Measurements from ENCODE around the gene DIP2B. TPM values are rescaled to one million over a fixed set of nuclear protein-coding genes. Genes with fewer than 3 reads are reported as not detected.
A peak's percentile ranks its signal among the peaks of the same experiment; 100 is the strongest.

Gene DIP2B
- polyA plus RNA-seq, 1 of the 3 experiments (the other 2 are of a cell fraction) = 6.6 TPM

DNA sequence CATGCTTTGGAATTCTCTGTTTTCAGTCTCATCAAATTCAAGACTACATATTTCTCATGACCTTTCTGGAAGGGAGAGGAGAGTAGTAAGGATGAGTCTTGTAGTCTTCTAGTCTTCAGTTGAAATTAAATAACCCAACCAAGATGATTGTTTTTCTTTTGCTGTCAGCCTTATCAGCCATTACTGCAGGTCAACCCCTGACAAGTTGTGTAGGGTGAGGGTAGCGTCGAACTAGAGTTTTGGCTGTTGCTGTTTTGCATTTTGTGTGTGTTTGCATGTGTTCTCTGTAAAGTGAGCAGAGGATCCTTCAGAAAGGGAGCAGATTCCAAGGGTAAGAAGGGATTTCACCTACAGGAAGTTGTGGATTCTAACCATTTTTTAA lies 28.4 kb downstream of the DIP2B start:
- H3K27ac ChIP-seq (ENCODE audit: low read depth in 2 of 2, low read length in 1 of 2) = peak overlapping the region in 1 of 2 experiments; percentile 85; a peak in 2 of 4 replicates
- H3K79me2 ChIP-seq (ENCODE audit: insufficient read depth) = peaks cover 66% of the 10 kb centered on the region
- CTCF ChIA-PET = interaction anchor here (1.1 kb wide), 1 partner anchor 105 kb away, joined by 3 read pairs; no protein-coding TSS in a partner anchor

DNA sequence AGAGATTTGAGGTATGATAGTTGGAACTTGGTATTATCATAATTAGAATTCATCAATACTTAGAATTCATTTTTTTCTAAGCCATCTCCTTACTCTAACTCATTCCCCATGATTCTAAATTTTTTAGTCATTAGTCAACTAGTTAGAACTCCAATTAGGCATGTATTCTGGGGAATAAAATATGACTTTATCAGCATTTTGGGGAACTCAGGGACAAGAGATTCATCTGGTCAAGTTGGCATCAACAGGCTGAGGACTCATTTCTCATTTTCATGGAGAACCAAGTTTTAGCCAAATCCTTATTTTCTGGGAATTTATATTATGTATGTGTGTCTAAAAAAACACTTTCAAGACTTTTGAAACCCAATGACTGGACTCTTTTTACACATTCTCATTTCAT lies 29.2 kb downstream of the DIP2B start:
- H3F3A ChIP-seq (replicated peaks; ENCODE audit: insufficient read depth) = peaks cover 42% of the 10 kb centered on the region
- peaks cover 65% of the 10 kb centered on the region for H3K79me2 ChIP-seq (ENCODE audit: insufficient read depth)
- no peak overlapping the region for H3K4me3 ChIP-seq (ENCODE audit: low read depth in 2 of 2, low read length in 1 of 2)
- no peaks in the 10 kb centered on the region for H3K9me2 ChIP-seq
- TF ChIP-seq EP300 (IDR thresholded peaks at IDR 0.05; ENCODE audit: borderline replicate concordance in 1 of 2, low read depth in 1 of 2, low read length in 1 of 2) = no peak
- TF ChIP-seq, protein P1, sequence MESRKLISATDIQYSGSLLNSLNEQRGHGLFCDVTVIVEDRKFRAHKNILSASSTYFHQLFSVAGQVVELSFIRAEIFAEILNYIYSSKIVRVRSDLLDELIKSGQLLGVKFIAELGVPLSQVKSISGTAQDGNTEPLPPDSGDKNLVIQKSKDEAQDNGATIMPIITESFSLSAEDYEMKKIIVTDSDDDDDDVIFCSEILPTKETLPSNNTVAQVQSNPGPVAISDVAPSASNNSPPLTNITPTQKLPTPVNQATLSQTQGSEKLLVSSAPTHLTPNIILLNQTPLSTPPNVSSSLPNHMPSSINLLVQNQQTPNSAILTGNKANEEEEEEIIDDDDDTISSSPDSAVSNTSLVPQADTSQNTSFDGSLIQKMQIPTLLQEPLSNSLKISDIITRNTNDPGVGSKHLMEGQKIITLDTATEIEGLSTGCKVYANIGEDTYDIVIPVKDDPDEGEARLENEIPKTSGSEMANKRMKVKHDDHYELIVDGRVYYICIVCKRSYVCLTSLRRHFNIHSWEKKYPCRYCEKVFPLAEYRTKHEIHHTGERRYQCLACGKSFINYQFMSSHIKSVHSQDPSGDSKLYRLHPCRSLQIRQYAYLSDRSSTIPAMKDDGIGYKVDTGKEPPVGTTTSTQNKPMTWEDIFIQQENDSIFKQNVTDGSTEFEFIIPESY (IDR thresholded peaks at IDR 0.05; ENCODE audit: borderline replicate concordance, low read depth) = no peak
- TF ChIP-seq CHD2 (IDR thresholded peaks at IDR 0.05; ENCODE audit: low read length, partially characterized antibody) = no peak
- TF ChIP-seq, protein P2, sequence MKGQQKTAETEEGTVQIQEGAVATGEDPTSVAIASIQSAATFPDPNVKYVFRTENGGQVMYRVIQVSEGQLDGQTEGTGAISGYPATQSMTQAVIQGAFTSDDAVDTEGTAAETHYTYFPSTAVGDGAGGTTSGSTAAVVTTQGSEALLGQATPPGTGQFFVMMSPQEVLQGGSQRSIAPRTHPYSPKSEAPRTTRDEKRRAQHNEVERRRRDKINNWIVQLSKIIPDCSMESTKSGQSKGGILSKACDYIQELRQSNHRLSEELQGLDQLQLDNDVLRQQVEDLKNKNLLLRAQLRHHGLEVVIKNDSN (IDR thresholded peaks at IDR 0.05; ENCODE audit: borderline replicate concordance, low read depth) = no peak
- H3K4me1 ChIP-seq (ENCODE audit: control insufficient read depth in 1 of 2, insufficient read depth in 2 of 2, low read depth in 1 of 2, low read length in 1 of 2) = peaks cover 0 to 23% of the 10 kb centered on the region in 2 experiments; a peak in 1 of 4 replicates
- no peak overlapping the region for H3K9ac ChIP-seq
- ChIA-PET POLR2A (no interaction called here), CTCF (no interaction called here)
- H3K36me3 ChIP-seq (replicated peaks in 1 of 2; ENCODE audit: control insufficient read depth in 1 of 2, insufficient read depth in 2 of 2, low read length in 1 of 2) = no peaks in the 10 kb centered on the region
- H3K27ac ChIP-seq (ENCODE audit: low read depth in 2 of 2, low read length in 1 of 2) = peak overlapping the region in 1 of 2 experiments; percentile 85; a peak in 2 of 4 replicates
- H3K4me2 ChIP-seq = no peak overlapping the region
- no peaks in the 10 kb centered on the region for H4K20me1 ChIP-seq (ENCODE audit: insufficient read depth)
- no peak for DNase-seq
- no peak overlapping the region for H2AFZ ChIP-seq (ENCODE audit: low read depth)
- H3K27me3 ChIP-seq (ENCODE audit: insufficient read depth) = no peaks in the 10 kb centered on the region
- H3K9me3 ChIP-seq = no peaks in the 10 kb centered on the region

More for the DNA sequence above, 28.4 kb downstream of the DIP2B start:
- POLR2A ChIA-PET = no interaction called here
- no peaks in the 10 kb centered on the region for H4K20me1 ChIP-seq (ENCODE audit: insufficient read depth)
- no peaks in the 10 kb centered on the region for H3K9me3 ChIP-seq
- H3K36me3 ChIP-seq (replicated peaks in 1 of 2; ENCODE audit: control insufficient read depth in 1 of 2, insufficient read depth in 2 of 2, low read length in 1 of 2) = no peaks in the 10 kb centered on the region
- DNase-seq = no peak
- peak overlapping the region; percentile 55; the same call in 1 of the 2 replicates for H3K9ac ChIP-seq
- WGBS (ENCODE audit: low lambda C conversion rate) = 83% methylated on average over 2 of the region's 2 CpGs
- no peak overlapping the region for H2AFZ ChIP-seq (ENCODE audit: low read depth)
- no peaks in the 10 kb centered on the region for H3K27me3 ChIP-seq (ENCODE audit: insufficient read depth)
- H3K4me3 ChIP-seq (ENCODE audit: low read depth in 2 of 2, low read length in 1 of 2) = no peak overlapping the region
- peak overlapping the region; percentile 46; the same call in 1 of the 2 replicates for H3K4me2 ChIP-seq
- H3F3A ChIP-seq (replicated peaks; ENCODE audit: insufficient read depth) = peaks cover 42% of the 10 kb centered on the region
- TF ChIP-seq NFIC (IDR thresholded peaks at IDR 0.05; ENCODE audit: borderline replicate concordance) = no peak
- no peaks in the 10 kb centered on the region for H3K9me2 ChIP-seq
- peaks cover 0 to 23% of the 10 kb centered on the region in 2 experiments; a peak in 1 of 4 replicates for H3K4me1 ChIP-seq (ENCODE audit: control insufficient read depth in 1 of 2, insufficient read depth in 2 of 2, low read depth in 1 of 2, low read length in 1 of 2)

DNA sequence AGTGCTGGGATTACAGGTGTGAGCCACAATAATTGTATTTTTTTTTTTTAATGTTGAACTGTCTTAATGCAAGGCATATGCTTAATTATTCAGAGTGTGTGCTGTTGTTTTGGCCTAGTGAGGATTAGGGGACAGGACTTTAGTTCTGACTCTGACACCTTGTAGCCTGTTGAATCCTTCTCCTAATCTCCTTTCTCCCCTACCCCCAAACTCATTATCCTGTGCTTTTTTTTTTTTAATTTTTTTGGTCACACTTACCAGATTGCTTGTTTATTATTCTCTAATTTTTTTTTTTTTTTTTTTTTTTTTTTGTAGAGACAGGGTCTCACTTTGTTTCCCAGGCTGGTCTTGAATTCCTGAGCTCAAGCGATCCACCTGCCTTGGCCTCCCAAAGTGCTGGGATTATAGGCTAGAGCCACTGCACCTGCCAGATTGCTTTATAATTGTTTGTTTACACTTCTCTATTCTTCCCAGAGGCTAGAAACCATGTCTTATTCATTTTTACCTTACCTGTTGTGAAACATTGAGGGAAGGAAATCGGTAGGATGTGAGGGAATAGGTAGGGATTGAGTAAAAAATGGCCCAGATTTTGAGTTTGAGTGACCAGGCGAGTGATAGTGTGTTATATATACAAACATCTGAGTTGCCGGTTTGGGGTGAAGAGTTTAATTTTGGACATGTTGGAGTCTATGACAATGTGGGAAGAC lies 32.2 kb downstream of the DIP2B start:
- no peak overlapping the region for H2AFZ ChIP-seq (ENCODE audit: low read depth)
- TF ChIP-seq, protein P3, sequence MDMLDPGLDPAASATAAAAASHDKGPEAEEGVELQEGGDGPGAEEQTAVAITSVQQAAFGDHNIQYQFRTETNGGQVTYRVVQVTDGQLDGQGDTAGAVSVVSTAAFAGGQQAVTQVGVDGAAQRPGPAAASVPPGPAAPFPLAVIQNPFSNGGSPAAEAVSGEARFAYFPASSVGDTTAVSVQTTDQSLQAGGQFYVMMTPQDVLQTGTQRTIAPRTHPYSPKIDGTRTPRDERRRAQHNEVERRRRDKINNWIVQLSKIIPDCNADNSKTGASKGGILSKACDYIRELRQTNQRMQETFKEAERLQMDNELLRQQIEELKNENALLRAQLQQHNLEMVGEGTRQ (IDR thresholded peaks at IDR 0.05; ENCODE audit: borderline replicate concordance, low read depth, low read length) = no peak
- TF ChIP-seq NRF1 (IDR thresholded peaks at IDR 0.05; ENCODE audit: low read depth, low read length) = no peak
- TF ChIP-seq NFIC (IDR thresholded peaks at IDR 0.05; ENCODE audit: borderline replicate concordance) = no peak
- TF ChIP-seq RAD21 (IDR thresholded peaks at IDR 0.05; ENCODE audit: low read length) = no peak
- TF ChIP-seq, protein P4, sequence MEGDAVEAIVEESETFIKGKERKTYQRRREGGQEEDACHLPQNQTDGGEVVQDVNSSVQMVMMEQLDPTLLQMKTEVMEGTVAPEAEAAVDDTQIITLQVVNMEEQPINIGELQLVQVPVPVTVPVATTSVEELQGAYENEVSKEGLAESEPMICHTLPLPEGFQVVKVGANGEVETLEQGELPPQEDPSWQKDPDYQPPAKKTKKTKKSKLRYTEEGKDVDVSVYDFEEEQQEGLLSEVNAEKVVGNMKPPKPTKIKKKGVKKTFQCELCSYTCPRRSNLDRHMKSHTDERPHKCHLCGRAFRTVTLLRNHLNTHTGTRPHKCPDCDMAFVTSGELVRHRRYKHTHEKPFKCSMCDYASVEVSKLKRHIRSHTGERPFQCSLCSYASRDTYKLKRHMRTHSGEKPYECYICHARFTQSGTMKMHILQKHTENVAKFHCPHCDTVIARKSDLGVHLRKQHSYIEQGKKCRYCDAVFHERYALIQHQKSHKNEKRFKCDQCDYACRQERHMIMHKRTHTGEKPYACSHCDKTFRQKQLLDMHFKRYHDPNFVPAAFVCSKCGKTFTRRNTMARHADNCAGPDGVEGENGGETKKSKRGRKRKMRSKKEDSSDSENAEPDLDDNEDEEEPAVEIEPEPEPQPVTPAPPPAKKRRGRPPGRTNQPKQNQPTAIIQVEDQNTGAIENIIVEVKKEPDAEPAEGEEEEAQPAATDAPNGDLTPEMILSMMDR (IDR thresholded peaks at IDR 0.05) = no peak
- no peak for TF ChIP-seq FOXM1 (IDR thresholded peaks at IDR 0.05; ENCODE audit: low read depth)
- TF ChIP-seq EP300 (IDR thresholded peaks at IDR 0.05; ENCODE audit: borderline replicate concordance in 1 of 2, low read depth in 1 of 2, low read length in 1 of 2) = no peak
- TF ChIP-seq CHD2 (IDR thresholded peaks at IDR 0.05; ENCODE audit: low read length, partially characterized antibody) = no peak
- TF ChIP-seq GATA2 (CRISPR knock-in tag; IDR thresholded peaks at IDR 0.05) = no peak
- H3K4me1 ChIP-seq (ENCODE audit: control insufficient read depth in 1 of 2, insufficient read depth in 2 of 2, low read depth in 1 of 2, low read length in 1 of 2) = peaks cover 0 to 28% of the 10 kb centered on the region in 2 experiments; a peak in 1 of 4 replicates
- H4K20me1 ChIP-seq (ENCODE audit: insufficient read depth) = no peaks in the 10 kb centered on the region
- peaks cover 39% of the 10 kb centered on the region for H3F3A ChIP-seq (replicated peaks; ENCODE audit: insufficient read depth)
- no peaks in the 10 kb centered on the region for H3K36me3 ChIP-seq (replicated peaks in 1 of 2; ENCODE audit: control insufficient read depth in 1 of 2, insufficient read depth in 2 of 2, low read length in 1 of 2)
- no peak overlapping the region; the same call in 1 of the 2 replicates for H3K4me2 ChIP-seq
- H3K9me2 ChIP-seq = no peaks in the 10 kb centered on the region
- no peaks in the 10 kb centered on the region for H3K9me3 ChIP-seq
- 90% methylated on average over 4 of the region's 4 CpGs for WGBS (ENCODE audit: low lambda C conversion rate)
- H3K27me3 ChIP-seq (ENCODE audit: insufficient read depth) = no peaks in the 10 kb centered on the region
- CTCF ChIA-PET = no interaction called here
- no peak for DNase-seq
- H3K9ac ChIP-seq = no peak overlapping the region
- POLR2A ChIA-PET = no interaction called here
- H3K79me2 ChIP-seq (ENCODE audit: insufficient read depth) = peaks cover 64% of the 10 kb centered on the region
- H3K27ac ChIP-seq (ENCODE audit: low read depth in 2 of 2, low read length in 1 of 2) = peak overlapping the region in 1 of 2 experiments; percentile 38; a peak in 1 of 4 replicates
- no peak overlapping the region for H3K4me3 ChIP-seq (ENCODE audit: low read depth in 2 of 2, low read length in 1 of 2)
